ENCODE results near the gene CHSY1.

CHSY1 gene

GRCh38 chr15:101147181-101147580, 104.7 kb downstream of the CHSY1 start:
- no peaks in the 10 kb centered on the region for H3K36me3 ChIP-seq (ENCODE audit: insufficient read depth, insufficient read length, low read length)
- no peak for DNase-seq (ENCODE audit: low read depth, low spot score)
- H3K27me3 ChIP-seq (ENCODE audit: insufficient read depth, insufficient read length), result no peaks in the 10 kb centered on the region
- no peak overlapping the region for H3K9ac ChIP-seq (ENCODE audit: insufficient read length, low read depth)
- H3K4me3 ChIP-seq (ENCODE audit: insufficient read length, low read depth), result no peak overlapping the region
- peaks cover 5% of the 10 kb centered on the region for H3K4me1 ChIP-seq (ENCODE audit: insufficient read depth, insufficient read length)
- H3K9me3 ChIP-seq (ENCODE audit: insufficient read depth, low read length), result no peaks in the 10 kb centered on the region
- TF ChIP-seq YY1 (IDR thresholded peaks at IDR 0.05; ENCODE audit: insufficient read depth, insufficient read length) (no peak), ZNF274 (IDR thresholded peaks at IDR 0.05; ENCODE audit: low read depth, low read length) (no peak), SUZ12 (IDR thresholded peaks at IDR 0.05; ENCODE audit: extremely low read depth, insufficient read depth, insufficient read length) (no peak)

GRCh38 chr15:101146118-101146702, 105.6 kb downstream of the CHSY1 start:
- TF ChIP-seq YY1 (IDR thresholded peaks at IDR 0.05; ENCODE audit: insufficient read depth, insufficient read length) (no peak), ZNF274 (IDR thresholded peaks at IDR 0.05; ENCODE audit: low read depth, low read length) (no peak), SUZ12 (IDR thresholded peaks at IDR 0.05; ENCODE audit: extremely low read depth, insufficient read depth, insufficient read length) (no peak)
- H3K27me3 ChIP-seq (ENCODE audit: insufficient read depth, insufficient read length), result no peaks in the 10 kb centered on the region
- H3K4me1 ChIP-seq (ENCODE audit: insufficient read depth, insufficient read length), result peaks cover 5% of the 10 kb centered on the region
- no peak overlapping the region for H3K4me3 ChIP-seq (ENCODE audit: insufficient read length, low read depth)
- H3K9me3 ChIP-seq (ENCODE audit: insufficient read depth, low read length), result no peaks in the 10 kb centered on the region
- DNase-seq (ENCODE audit: low read depth, low spot score), result no peak
- H3K36me3 ChIP-seq (ENCODE audit: insufficient read depth, insufficient read length, low read length), result no peaks in the 10 kb centered on the region
- no peak overlapping the region for H3K9ac ChIP-seq (ENCODE audit: insufficient read length, low read depth)

GRCh38 chr15:101145362-101145761, 106.5 kb downstream of the CHSY1 start:
- no peak overlapping the region for H3K9ac ChIP-seq (ENCODE audit: insufficient read length, low read depth)
- DNase-seq (ENCODE audit: low read depth, low spot score), result no peak
- TF ChIP-seq SUZ12 (IDR thresholded peaks at IDR 0.05; ENCODE audit: extremely low read depth, insufficient read depth, insufficient read length) (no peak), ZNF274 (IDR thresholded peaks at IDR 0.05; ENCODE audit: low read depth, low read length) (no peak), YY1 (IDR thresholded peaks at IDR 0.05; ENCODE audit: insufficient read depth, insufficient read length) (no peak)
- H3K4me1 ChIP-seq (ENCODE audit: insufficient read depth, insufficient read length), result peaks cover 8% of the 10 kb centered on the region
- no peaks in the 10 kb centered on the region for H3K27me3 ChIP-seq (ENCODE audit: insufficient read depth, insufficient read length)
- no peaks in the 10 kb centered on the region for H3K9me3 ChIP-seq (ENCODE audit: insufficient read depth, low read length)
- no peaks in the 10 kb centered on the region for H3K36me3 ChIP-seq (ENCODE audit: insufficient read depth, insufficient read length, low read length)
- H3K4me3 ChIP-seq (ENCODE audit: insufficient read length, low read depth), result no peak overlapping the region

- no peak overlapping the region for H3K4me3 ChIP-seq (ENCODE audit: insufficient read length, low read depth)
- H3K9ac ChIP-seq (ENCODE audit: insufficient read length, low read depth), result no peak overlapping the region
- no peaks in the 10 kb centered on the region for H3K27me3 ChIP-seq (ENCODE audit: insufficient read depth, insufficient read length)
- no peaks in the 10 kb centered on the region for H3K36me3 ChIP-seq (ENCODE audit: insufficient read depth, insufficient read length, low read length)
- H3K4me1 ChIP-seq (ENCODE audit: insufficient read depth, insufficient read length), result peaks cover 7% of the 10 kb centered on the region
- H3K9me3 ChIP-seq (ENCODE audit: insufficient read depth, low read length), result no peaks in the 10 kb centered on the region
- DNase-seq (ENCODE audit: low read depth, low spot score), result no peak
- TF ChIP-seq YY1 (IDR thresholded peaks at IDR 0.05; ENCODE audit: insufficient read depth, insufficient read length) (no peak), SUZ12 (IDR thresholded peaks at IDR 0.05; ENCODE audit: extremely low read depth, insufficient read depth, insufficient read length) (no peak), ZNF274 (IDR thresholded peaks at IDR 0.05; ENCODE audit: low read depth, low read length) (no peak)
Observed at GRCh38 chr15:101143321-101143720, 108.5 kb downstream of the CHSY1 start.

- Histone ChIP-seq H3K4me3 (ENCODE audit: insufficient read length, low read depth) (no peak overlapping the region), H3K4me1 (ENCODE audit: insufficient read depth, insufficient read length) (peaks cover 6% of the 10 kb centered on the region), H3K9ac (ENCODE audit: insufficient read length, low read depth) (no peak overlapping the region), H3K27me3 (ENCODE audit: insufficient read depth, insufficient read length) (no peaks in the 10 kb centered on the region), H3K9me3 (ENCODE audit: insufficient read depth, low read length) (no peaks in the 10 kb centered on the region), H3K36me3 (ENCODE audit: insufficient read depth, insufficient read length, low read length) (no peaks in the 10 kb centered on the region)
- no peak for DNase-seq (ENCODE audit: low read depth, low spot score)
- TF ChIP-seq SUZ12 (IDR thresholded peaks at IDR 0.05; ENCODE audit: extremely low read depth, insufficient read depth, insufficient read length) (no peak), ZNF274 (IDR thresholded peaks at IDR 0.05; ENCODE audit: low read depth, low read length) (no peak)
Observed at GRCh38 chr15:101142711-101143110, 109.1 kb downstream of the CHSY1 start.

GRCh38 chr15:101141926-101142527, 109.8 kb downstream of the CHSY1 start:
- Histone ChIP-seq H3K4me1 (ENCODE audit: insufficient read depth, insufficient read length) (peaks cover 6% of the 10 kb centered on the region), H3K27me3 (ENCODE audit: insufficient read depth, insufficient read length) (no peaks in the 10 kb centered on the region), H3K9ac (ENCODE audit: insufficient read length, low read depth) (no peak overlapping the region), H3K9me3 (ENCODE audit: insufficient read depth, low read length) (no peaks in the 10 kb centered on the region), H3K4me3 (ENCODE audit: insufficient read length, low read depth) (no peak overlapping the region), H3K36me3 (ENCODE audit: insufficient read depth, insufficient read length, low read length) (no peaks in the 10 kb centered on the region)
- no peak for TF ChIP-seq ZNF274 (IDR thresholded peaks at IDR 0.05; ENCODE audit: low read depth, low read length)
- TF ChIP-seq YY1 (IDR thresholded peaks at IDR 0.05; ENCODE audit: insufficient read depth, insufficient read length), result no peak
- no peak for TF ChIP-seq SUZ12 (IDR thresholded peaks at IDR 0.05; ENCODE audit: extremely low read depth, insufficient read depth, insufficient read length)
- DNase-seq (ENCODE audit: low read depth, low spot score), result no peak

- Histone ChIP-seq H3K4me3 (ENCODE audit: insufficient read length, low read depth) (no peak overlapping the region), H3K9ac (ENCODE audit: insufficient read length, low read depth) (no peak overlapping the region), H3K27me3 (ENCODE audit: insufficient read depth, insufficient read length) (no peaks in the 10 kb centered on the region), H3K36me3 (ENCODE audit: insufficient read depth, insufficient read length, low read length) (no peaks in the 10 kb centered on the region), H3K4me1 (ENCODE audit: insufficient read depth, insufficient read length) (peaks cover 6% of the 10 kb centered on the region), H3K9me3 (ENCODE audit: insufficient read depth, low read length) (no peaks in the 10 kb centered on the region)
- no peak for DNase-seq (ENCODE audit: low read depth, low spot score)
- no peak for TF ChIP-seq YY1 (IDR thresholded peaks at IDR 0.05; ENCODE audit: insufficient read depth, insufficient read length)
- no peak for TF ChIP-seq ZNF274 (IDR thresholded peaks at IDR 0.05; ENCODE audit: low read depth, low read length)
- TF ChIP-seq SUZ12 (IDR thresholded peaks at IDR 0.05; ENCODE audit: extremely low read depth, insufficient read depth, insufficient read length), result no peak
Observed at GRCh38 chr15:101140697-101141065, 111.2 kb downstream of the CHSY1 start.
